PFSK-1 (cell line): Measurements from ENCODE around the gene LEFTY1.

Experiments used
- FOXP2 ChIP-seq: optimal IDR thresholded peaks from 2 replicates; pipeline ENCODE3; 2011; ENCODE audit warnings: borderline replicate concordance, control low read depth, inconsistent platforms; ENCODE audit not compliant: insufficient read depth; ENCODE audit errors: extremely low read length, extremely low read depth
- POLR2AphosphoS5 ChIP-seq: IDR thresholded peaks from 2 replicates; pipeline ENCODE4 v1.6.1; 2012; ENCODE audit warnings: low read depth, mild to moderate bottlenecking, control low read depth, low read length, moderate library complexity
- REST ChIP-seq, 2 experiments: IDR thresholded peaks; 2 replicates each; pipeline versions ENCODE4 v1.6.1 to v1.8.0; 2011 to 2012; ENCODE audit warnings: low read depth in 2 of 2, low read length in 2 of 2, control low read depth in 1 of 2, inconsistent platforms in 1 of 2, mild to moderate bottlenecking in 1 of 2, moderate library complexity in 1 of 2; ENCODE audit not compliant: insufficient read depth in 1 of 2
- SIN3A ChIP-seq: IDR thresholded peaks from 2 replicates; pipeline ENCODE4 v1.6.1; 2012; ENCODE audit warnings: mild to moderate bottlenecking, low read length, moderate library complexity, borderline replicate concordance; ENCODE audit not compliant: insufficient read depth
- TAF1 ChIP-seq: IDR thresholded peaks from 2 replicates; pipeline ENCODE4 v1.6.1; 2012; ENCODE audit warnings: low read length, control low read depth, borderline replicate concordance; ENCODE audit not compliant: insufficient read depth

The LEFTY1 gene

GRCh38 chr1:225848030-225848955 is 40.7 kb downstream of the LEFTY1 start:
- TF ChIP-seq FOXP2 (no peak), POLR2AphosphoS5 (no peak), TAF1 (no peak), SIN3A (no peak), REST (IDR thresholded peaks at IDR 0.05; ENCODE audit: insufficient read depth in 1 of 2, low read depth in 2 of 2, low read length in 2 of 2) (no peak)

GRCh38 chr1:225847610-225848009 is 41.3 kb downstream of the LEFTY1 start:
- no peak for TF ChIP-seq TAF1

- TF ChIP-seq FOXP2 (no peak), POLR2AphosphoS5 (no peak), SIN3A (no peak), REST (IDR thresholded peaks at IDR 0.05; ENCODE audit: insufficient read depth in 1 of 2, low read depth in 2 of 2, low read length in 2 of 2) (no peak), TAF1 (no peak)
Measured at GRCh38 chr1:225846331-225847310, 42.3 kb downstream of the LEFTY1 start.

GRCh38 chr1:225845571-225846259 is 43.2 kb downstream of the LEFTY1 start:
- TF ChIP-seq TAF1 = no peak
- TF ChIP-seq POLR2AphosphoS5 = no peak
- TF ChIP-seq FOXP2 = no peak
- TF ChIP-seq SIN3A = no peak
- TF ChIP-seq REST (IDR thresholded peaks at IDR 0.05; ENCODE audit: insufficient read depth in 1 of 2, low read depth in 2 of 2, low read length in 2 of 2) = no peak

GRCh38 chr1:225845097-225845496 is 43.8 kb downstream of the LEFTY1 start:
- TF ChIP-seq FOXP2 = no peak
